Natural killer cell (primary cell): ENCODE results near the gene SLC1A7. TPM values are rescaled to one million over a fixed set of nuclear protein-coding genes. Genes with fewer than 3 reads are reported as not detected.

Source experiments
- ATAC-seq, 3 donors: fragments of 150-1000 bp in 2 of 3; fragments of 200-7000 bp in 1 of 3; cut with Tn5 transposase; 1 replicate in 1 of 3; 2 replicates in 2 of 3; pipeline ENCODE4 v1.10.0; 2021; ENCODE audit warnings: mild to moderate bottlenecking in 2 of 3, moderate library complexity in 2 of 3
- DNase-seq, 2 donors: peaks; one replicate each; pipeline versions ENCODE4 v3.0.0 to v3.0.0-alpha.2; 2013 to 2021; ENCODE audit warnings: mixed read lengths in 1 of 2
- H3K27ac ChIP-seq: one replicate; pipeline ENCODE4 v1.5.1; 2013; ENCODE audit warnings: mild to moderate bottlenecking, low read length
- H3K27me3 ChIP-seq: one replicate; pipeline ENCODE4 v1.6.1; 2013; ENCODE audit warnings: low read length; ENCODE audit not compliant: control insufficient read depth, insufficient read depth
- H3K36me3 ChIP-seq: one replicate; pipeline ENCODE4 v1.6.1; 2013; ENCODE audit warnings: low read length; ENCODE audit not compliant: control insufficient read depth, insufficient read depth
- H3K4me1 ChIP-seq: one replicate; pipeline ENCODE4 v1.6.1; 2013; ENCODE audit warnings: low read length; ENCODE audit not compliant: control insufficient read depth, insufficient read depth
- H3K4me3 ChIP-seq: one replicate; pipeline ENCODE4 v1.5.1; 2013; ENCODE audit warnings: low read length
- H3K9me3 ChIP-seq: one replicate; pipeline ENCODE4 v1.6.1; 2013; ENCODE audit warnings: low read length; ENCODE audit not compliant: control insufficient read depth, insufficient read depth
- H3K27ac Mint-ChIP-seq, 2 donors: one replicate each; pipeline ENCODE4 v1.8.0; 2022; ENCODE audit warnings: mild to moderate bottlenecking in 2 of 2, mixed read lengths in 2 of 2, moderate library complexity in 1 of 2
- H3K27me3 Mint-ChIP-seq, 2 donors: one replicate each; pipeline ENCODE4 v1.8.0; 2022; ENCODE audit warnings: low read depth in 2 of 2, mixed read lengths in 2 of 2
- H3K36me3 Mint-ChIP-seq: one replicate; pipeline ENCODE4 v1.8.0; 2022; ENCODE audit warnings: mixed read lengths
- H3K4me1 Mint-ChIP-seq, 2 donors: one replicate each; pipeline ENCODE4 v1.8.0; 2022; ENCODE audit warnings: mixed read lengths in 2 of 2
- H3K4me3 Mint-ChIP-seq: one replicate; pipeline ENCODE4 v1.8.0; 2022; ENCODE audit warnings: mild to moderate bottlenecking, moderate library complexity, mixed read lengths
- H3K9me3 Mint-ChIP-seq, 2 donors: one replicate each; pipeline ENCODE4 v1.8.0; 2022; ENCODE audit warnings: mixed read lengths in 2 of 2
- WGBS: methylation state at CpG from one replicate; pipeline ENCODE4 v1.1.7; 2013; ENCODE audit warnings: missing lambda C conversion rate; ENCODE audit not compliant: insufficient coverage; 5-methylcytosine and 5-hydroxymethylcytosine counted together
- intact Hi-C: fragments of 100-400 bp; cut with micrococcal nuclease; formaldehyde crosslinking; loops from one replicate; pipeline ENCODE4 v1.14.2; 2022
- total RNA-seq, 4 donors: library from RNA; stranded (reverse); fragments of 120-200 nt in 1 of 4; gene quantifications; one replicate each; pipeline versions ENCODE4 v1.2.3 to v1.2.4, GENCODE V29; 2013 to 2022
- TF ChIP-seq, protein P1 (sequence below): fragments of 200-600 bp; IDR thresholded peaks from one replicate; pipeline ENCODE4 v1.8.0; 2022; ENCODE audit warnings: antibody characterized with exemption

SLC1A7 gene
- total RNA-seq, 3 donors from 2014 or later (not counting 1 experiment from before 2014, with no cell fraction given) = 16.0 to 23.9 (median 20.5) TPM

DNA sequence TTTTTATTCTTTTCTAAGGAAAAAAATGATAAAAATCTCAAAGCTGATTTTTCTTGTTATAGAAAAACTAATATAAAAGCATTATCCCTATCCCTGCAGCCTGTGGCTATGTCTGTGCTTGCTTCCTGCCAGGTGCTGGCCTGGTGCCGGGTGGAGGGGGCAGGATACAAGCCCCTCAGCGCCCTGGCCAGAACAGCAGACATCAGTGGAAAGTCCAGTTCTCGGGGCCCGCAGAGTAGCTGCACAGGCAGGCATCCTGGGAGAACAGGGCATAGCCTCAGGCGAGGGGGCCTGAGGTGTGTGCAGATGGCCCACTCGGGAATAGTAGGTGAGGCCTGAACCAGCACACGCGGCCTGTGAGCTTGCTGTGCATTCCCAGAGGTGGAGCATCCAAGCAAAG lies 57.0 kb downstream of the SLC1A7 start:
- H3K9me3 Mint-ChIP-seq = no peaks in the 10 kb centered on the region
- Histone ChIP-seq H3K27ac (no peak overlapping the region), H3K4me1 (peaks cover 32% of the 10 kb centered on the region), H3K4me3 (no peak overlapping the region), H3K36me3 (no peaks in the 10 kb centered on the region), H3K9me3 (no peaks in the 10 kb centered on the region), H3K27me3 (no peaks in the 10 kb centered on the region)
- H3K4me3 Mint-ChIP-seq = no peak overlapping the region
- no peaks in the 10 kb centered on the region for H3K36me3 Mint-ChIP-seq
- no peak for DNase-seq
- TF ChIP-seq, protein P1, sequence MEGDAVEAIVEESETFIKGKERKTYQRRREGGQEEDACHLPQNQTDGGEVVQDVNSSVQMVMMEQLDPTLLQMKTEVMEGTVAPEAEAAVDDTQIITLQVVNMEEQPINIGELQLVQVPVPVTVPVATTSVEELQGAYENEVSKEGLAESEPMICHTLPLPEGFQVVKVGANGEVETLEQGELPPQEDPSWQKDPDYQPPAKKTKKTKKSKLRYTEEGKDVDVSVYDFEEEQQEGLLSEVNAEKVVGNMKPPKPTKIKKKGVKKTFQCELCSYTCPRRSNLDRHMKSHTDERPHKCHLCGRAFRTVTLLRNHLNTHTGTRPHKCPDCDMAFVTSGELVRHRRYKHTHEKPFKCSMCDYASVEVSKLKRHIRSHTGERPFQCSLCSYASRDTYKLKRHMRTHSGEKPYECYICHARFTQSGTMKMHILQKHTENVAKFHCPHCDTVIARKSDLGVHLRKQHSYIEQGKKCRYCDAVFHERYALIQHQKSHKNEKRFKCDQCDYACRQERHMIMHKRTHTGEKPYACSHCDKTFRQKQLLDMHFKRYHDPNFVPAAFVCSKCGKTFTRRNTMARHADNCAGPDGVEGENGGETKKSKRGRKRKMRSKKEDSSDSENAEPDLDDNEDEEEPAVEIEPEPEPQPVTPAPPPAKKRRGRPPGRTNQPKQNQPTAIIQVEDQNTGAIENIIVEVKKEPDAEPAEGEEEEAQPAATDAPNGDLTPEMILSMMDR = no peak
- peaks cover 24 to 27% of the 10 kb centered on the region in 2 donors for H3K4me1 Mint-ChIP-seq
- H3K27me3 Mint-ChIP-seq = no peaks in the 10 kb centered on the region
- 95% methylated on average over 8 of the region's 8 CpGs for WGBS
- ATAC-seq = no peak
- H3K27ac Mint-ChIP-seq = no peak overlapping the region
- intact Hi-C loops = no loop called here

DNA sequence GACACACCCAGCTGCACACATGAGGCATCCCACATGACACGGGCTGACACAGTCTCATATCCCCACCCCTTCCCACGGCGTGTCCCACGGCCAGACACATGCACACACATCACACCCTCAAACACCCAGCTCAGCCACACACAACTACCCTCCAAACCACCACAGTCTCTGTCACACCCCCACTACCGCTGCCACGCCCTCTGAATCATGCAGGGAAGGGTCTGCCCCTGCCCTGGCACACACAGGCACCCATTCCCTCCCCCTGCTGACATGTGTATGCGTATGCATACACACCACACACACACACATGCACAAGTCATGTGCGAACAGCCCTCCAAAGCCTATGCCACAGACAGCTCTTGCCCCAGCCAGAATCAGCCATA lies 57.9 kb downstream of the SLC1A7 start:
- Histone ChIP-seq H3K9me3 (no peaks in the 10 kb centered on the region), H3K4me1 (peaks cover 28% of the 10 kb centered on the region), H3K36me3 (no peaks in the 10 kb centered on the region), H3K27ac (no peak overlapping the region), H3K4me3 (no peak overlapping the region), H3K27me3 (no peaks in the 10 kb centered on the region)
- Mint-ChIP-seq H3K4me1 (peaks cover 24 to 27% of the 10 kb centered on the region in 2 donors), H3K27ac (peak overlapping the region; percentile 30 to 59), H3K4me3 (peak overlapping the region; percentile 59), H3K36me3 (no peaks in the 10 kb centered on the region), H3K9me3 (no peaks in the 10 kb centered on the region), H3K27me3 (no peaks in the 10 kb centered on the region)
- WGBS = 65% methylated on average over 8 of the region's 8 CpGs
- DNase-seq (peak; percentile 37 to 45), ATAC-seq (peak; percentile 72 to 88 (median 88))
- intact Hi-C loops = no loop called here
- TF ChIP-seq, protein P1 = no peak

DNA sequence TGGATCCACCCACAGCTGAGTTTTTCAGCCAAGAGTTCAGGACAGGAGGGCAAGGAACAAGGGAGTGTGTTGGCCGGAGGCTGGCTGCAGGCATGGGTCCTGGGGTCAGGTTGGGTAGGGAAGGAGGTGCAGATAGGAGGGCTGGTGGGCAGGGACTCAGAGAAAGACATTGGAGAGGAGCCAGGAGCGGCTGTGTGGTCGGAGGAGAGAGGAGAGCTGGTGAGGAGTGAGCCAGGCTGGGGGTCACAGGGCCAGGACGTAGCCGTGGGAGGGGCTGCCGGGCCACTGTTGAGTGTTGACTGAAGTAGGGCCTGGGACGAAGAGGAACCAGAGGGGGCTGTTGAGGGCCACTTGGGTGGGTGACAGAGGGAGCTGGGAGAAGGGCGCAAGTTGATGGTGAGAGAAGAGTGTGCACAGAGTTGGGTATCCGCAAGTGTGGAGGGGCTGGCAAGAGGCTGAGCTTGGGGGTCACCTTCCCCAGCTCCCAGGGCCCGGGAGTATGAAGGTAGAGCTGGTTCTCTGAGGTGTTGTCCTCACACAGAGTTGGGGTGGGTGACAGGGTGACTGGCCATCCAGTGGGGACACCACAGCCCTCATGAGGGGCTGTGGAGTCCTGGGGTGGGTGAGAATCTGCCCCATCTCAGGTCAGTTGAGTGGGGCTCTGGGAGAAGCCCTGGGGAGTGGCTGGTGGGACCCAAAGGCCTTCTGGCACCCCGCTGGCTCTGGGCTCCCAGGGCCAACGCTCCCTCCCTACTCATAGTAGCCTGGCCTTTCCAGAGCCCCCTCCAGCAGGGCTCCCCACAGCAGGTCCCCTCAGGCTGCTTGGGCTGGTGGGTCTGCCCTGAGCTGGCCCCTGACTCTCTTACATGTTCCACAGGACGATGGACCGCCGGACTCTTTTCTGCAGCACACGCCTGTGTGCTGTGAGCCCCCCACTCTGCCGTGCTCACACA lies 58.5 kb downstream of the SLC1A7 start:
- WGBS = 79% methylated on average over 17 of the region's 17 CpGs
- Histone ChIP-seq H3K27ac (peak overlapping the region; percentile 40), H3K9me3 (no peaks in the 10 kb centered on the region), H3K27me3 (no peaks in the 10 kb centered on the region), H3K4me3 (no peak overlapping the region), H3K36me3 (no peaks in the 10 kb centered on the region), H3K4me1 (peaks cover 28% of the 10 kb centered on the region)
- DNase-seq = no peak
- no peaks in the 10 kb centered on the region for H3K9me3 Mint-ChIP-seq
- peaks cover 24 to 27% of the 10 kb centered on the region in 2 donors for H3K4me1 Mint-ChIP-seq
- H3K27ac Mint-ChIP-seq = peak overlapping the region; percentile 30 to 59
- H3K4me3 Mint-ChIP-seq = peak overlapping the region; percentile 71
- intact Hi-C loops = no loop called here
- TF ChIP-seq, protein P1 = no peak
- no peaks in the 10 kb centered on the region for H3K36me3 Mint-ChIP-seq
- ATAC-seq = no peak
- no peaks in the 10 kb centered on the region for H3K27me3 Mint-ChIP-seq
